Upper lobe of right lung (tissue), 1 donor: Measurements from ENCODE around the gene SLC6A16. TPM values are rescaled to one million over a fixed set of nuclear protein-coding genes. Genes with fewer than 3 reads are reported as not detected.

Experiments used
- ATAC-seq: fragments of 200-7000 bp; cut with Tn5 transposase; one replicate; pipeline ENCODE4 v1.9.1; 2020; ENCODE audit warnings: mild to moderate bottlenecking, moderate library complexity
- DNase-seq: peaks from one replicate; pipeline ENCODE4 v3.0.0-alpha.2; 2020
- H3K27ac ChIP-seq: fragments of 200-600 bp; one replicate; pipeline ENCODE4 v1.8.0; 2022
- H3K27me3 ChIP-seq: fragments of 200-600 bp; one replicate; pipeline ENCODE4 v1.8.0; 2022; ENCODE audit warnings: mild to moderate bottlenecking
- H3K36me3 ChIP-seq: fragments of 200-600 bp; one replicate; pipeline ENCODE4 v1.8.0; 2022
- H3K4me1 ChIP-seq: fragments of 200-600 bp; one replicate; pipeline ENCODE4 v1.8.0; 2022
- H3K4me3 ChIP-seq: fragments of 200-600 bp; one replicate; pipeline ENCODE4 v1.8.0; 2022; ENCODE audit warnings: mild to moderate bottlenecking
- H3K9me3 ChIP-seq: fragments of 200-600 bp; one replicate; pipeline ENCODE4 v1.8.0; 2022
- intact Hi-C: fragments of 100-400 bp; cut with DNase I; formaldehyde crosslinking; loops from one replicate; pipeline ENCODE4 v1.11.0; 2022
- total RNA-seq: library from RNA; stranded (reverse); fragmentation: NEBNext Ultra II Directional; extraction: Animal tissue kit (Norgen Biotek cat#: 25700); gene quantifications from one replicate; pipeline ENCODE4 v1.2.1, GENCODE V29; 2021
- TF ChIP-seq, protein P1 (sequence below): fragments of 200-600 bp; IDR thresholded peaks from one replicate; pipeline ENCODE4 v1.8.0; 2022; ENCODE audit warnings: antibody characterized with exemption
- donor health status: DM: no; HTN: yes; CAD: no; lungs with severe emphysema.

The SLC6A16 gene
- total RNA-seq, 1 donor from 2014 or later, result 4.5 TPM

DNA sequence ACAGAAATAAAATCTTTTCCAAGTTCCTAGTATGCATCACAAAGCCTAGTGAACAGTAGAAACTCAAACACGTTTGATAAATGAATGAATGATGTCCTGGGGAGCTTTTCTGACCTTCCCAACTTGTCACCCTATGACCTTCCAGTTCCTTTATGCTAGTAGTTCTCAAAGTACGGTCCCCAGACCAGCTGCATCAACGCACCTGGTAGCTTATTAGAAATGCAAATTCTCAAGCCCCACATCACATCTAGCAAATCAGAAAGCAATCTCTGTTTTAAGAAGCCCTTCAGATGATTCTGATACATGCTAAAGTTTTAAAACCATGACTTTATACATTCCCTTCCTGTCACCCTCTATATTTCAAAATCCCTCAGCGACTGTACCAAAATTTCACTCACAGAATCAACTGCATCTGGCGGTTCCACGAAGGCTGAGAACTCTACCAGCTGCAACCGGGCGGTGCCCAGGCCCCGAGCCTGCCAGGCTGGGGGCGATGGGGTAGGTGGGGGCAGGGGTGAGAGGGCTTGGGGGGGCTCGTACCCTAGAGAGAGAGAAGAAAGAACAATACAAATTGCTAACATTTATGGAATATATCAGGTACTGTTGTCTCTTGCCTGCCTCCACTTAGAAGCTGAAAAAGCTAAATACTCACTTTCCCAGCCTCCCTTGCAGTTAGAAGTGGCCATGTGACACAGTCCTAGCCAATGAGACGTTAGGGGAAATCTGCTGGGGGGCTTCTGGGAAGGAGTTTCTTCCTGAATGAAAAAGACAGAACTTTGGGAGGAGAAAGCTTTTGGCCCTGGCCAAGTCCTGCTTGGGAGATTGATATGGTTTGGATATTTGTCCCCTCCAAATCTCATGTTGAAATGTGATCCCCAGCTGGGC lies 23.6 kb upstream of the SLC6A16 start:
- ATAC-seq (no peak), DNase-seq (no peak)
- Histone ChIP-seq H3K4me1 (no peaks in the 10 kb centered on the region), H3K9me3 (no peaks in the 10 kb centered on the region), H3K4me3 (no peak overlapping the region), H3K36me3 (peaks cover 62% of the 10 kb centered on the region), H3K27ac (no peak overlapping the region), H3K27me3 (no peaks in the 10 kb centered on the region)
- intact Hi-C loops, result no loop called here
- TF ChIP-seq, protein P1, sequence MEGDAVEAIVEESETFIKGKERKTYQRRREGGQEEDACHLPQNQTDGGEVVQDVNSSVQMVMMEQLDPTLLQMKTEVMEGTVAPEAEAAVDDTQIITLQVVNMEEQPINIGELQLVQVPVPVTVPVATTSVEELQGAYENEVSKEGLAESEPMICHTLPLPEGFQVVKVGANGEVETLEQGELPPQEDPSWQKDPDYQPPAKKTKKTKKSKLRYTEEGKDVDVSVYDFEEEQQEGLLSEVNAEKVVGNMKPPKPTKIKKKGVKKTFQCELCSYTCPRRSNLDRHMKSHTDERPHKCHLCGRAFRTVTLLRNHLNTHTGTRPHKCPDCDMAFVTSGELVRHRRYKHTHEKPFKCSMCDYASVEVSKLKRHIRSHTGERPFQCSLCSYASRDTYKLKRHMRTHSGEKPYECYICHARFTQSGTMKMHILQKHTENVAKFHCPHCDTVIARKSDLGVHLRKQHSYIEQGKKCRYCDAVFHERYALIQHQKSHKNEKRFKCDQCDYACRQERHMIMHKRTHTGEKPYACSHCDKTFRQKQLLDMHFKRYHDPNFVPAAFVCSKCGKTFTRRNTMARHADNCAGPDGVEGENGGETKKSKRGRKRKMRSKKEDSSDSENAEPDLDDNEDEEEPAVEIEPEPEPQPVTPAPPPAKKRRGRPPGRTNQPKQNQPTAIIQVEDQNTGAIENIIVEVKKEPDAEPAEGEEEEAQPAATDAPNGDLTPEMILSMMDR, result no peak

DNA sequence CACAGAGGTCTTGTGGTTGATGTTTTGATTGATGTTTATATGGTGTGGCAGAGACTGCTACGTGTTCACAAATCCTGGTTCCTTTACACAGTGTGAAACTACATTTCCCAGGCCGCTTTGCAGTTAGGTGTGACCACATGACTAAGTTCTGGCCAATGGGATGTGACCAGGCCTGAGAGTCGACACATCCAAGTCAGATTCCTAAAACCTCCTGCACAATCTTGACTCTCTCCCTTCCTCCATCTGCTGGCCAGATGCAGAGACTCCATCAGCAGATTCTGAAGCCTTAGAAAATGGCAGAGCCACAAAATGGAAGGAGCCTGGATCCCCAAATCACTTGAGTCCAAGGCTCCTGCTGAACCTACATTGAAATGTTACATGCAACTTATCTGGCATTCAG lies 22.8 kb upstream of the SLC6A16 start:
- no peak overlapping the region for H3K27ac ChIP-seq
- no peaks in the 10 kb centered on the region for H3K9me3 ChIP-seq
- ATAC-seq, result peak; percentile 70
- no peak for DNase-seq
- TF ChIP-seq, protein P1, result no peak
- no peak overlapping the region for H3K4me3 ChIP-seq
- H3K27me3 ChIP-seq, result no peaks in the 10 kb centered on the region
- H3K4me1 ChIP-seq, result no peaks in the 10 kb centered on the region
- intact Hi-C loops, result no loop called here
- peaks cover 69% of the 10 kb centered on the region for H3K36me3 ChIP-seq

DNA sequence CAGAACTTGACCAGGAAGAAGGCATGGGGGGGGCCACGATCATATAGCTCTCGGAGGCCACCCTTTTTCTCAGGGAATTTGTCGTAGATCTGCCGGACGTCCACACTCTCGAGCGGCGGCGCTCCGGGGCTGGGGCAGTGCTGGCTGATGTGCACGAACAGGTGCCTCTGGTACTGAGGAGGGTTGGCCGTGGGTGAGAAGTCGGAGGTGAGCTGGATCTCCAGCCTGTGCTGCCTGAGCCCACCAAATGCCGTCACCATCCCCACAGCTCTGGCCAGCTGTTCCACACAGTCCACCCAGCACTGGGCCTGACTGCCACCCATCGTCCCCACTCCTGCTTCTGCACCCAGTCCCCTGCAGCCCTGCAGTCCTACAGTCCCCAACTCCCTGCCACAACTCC lies 22.2 kb upstream of the SLC6A16 start:
- Histone ChIP-seq H3K4me3 (no peak overlapping the region), H3K9me3 (no peaks in the 10 kb centered on the region), H3K27me3 (no peaks in the 10 kb centered on the region), H3K27ac (no peak overlapping the region), H3K36me3 (peaks cover 74% of the 10 kb centered on the region), H3K4me1 (no peaks in the 10 kb centered on the region)
- DNase-seq (no peak), ATAC-seq (peak; percentile 5)
- intact Hi-C loops, result no loop called here
- TF ChIP-seq, protein P1, result no peak

DNA sequence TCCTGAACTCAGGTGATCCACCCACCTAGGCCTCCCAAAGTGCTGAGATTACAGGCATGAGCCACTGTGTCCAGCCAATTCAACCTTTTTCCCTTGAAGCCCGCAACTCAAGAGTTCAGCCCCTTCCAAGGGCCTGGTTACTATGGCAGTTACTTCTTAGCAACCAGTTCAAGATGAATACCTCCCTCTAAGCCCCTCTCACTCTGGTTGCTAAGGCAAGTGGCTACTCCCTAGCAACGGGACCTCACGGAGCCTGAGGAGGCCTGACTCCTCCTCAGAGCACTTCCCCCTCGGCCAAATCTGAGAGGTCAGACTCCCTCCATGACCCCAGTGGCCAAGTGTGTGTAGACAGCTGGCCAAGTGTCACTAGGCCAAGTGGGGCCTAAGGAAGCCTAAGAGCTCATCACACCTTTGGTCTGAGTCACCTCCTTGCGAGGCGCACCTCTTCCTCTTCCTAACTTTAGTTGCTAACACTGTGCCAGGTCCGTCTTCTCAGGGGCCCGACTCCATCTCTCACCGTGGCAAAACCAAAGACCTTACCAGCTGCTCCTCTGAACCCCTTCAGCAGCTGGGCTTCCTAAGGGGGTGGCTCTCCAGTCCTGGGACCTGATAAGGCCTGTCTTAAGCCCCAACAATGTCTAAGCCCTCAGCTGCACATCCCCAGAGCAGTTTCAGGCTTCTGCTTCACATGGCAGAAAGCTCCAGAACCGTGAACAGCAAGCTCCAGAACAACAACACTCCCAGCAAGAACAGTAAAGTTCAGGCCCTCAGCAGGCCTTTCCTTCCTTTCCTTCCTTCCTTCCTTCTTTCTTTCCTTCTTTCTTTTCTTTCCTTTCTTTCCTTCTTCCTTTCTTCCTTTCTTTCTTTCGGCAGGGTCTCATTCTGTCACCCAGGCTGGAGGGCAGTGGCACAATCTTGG lies 19.8 kb upstream of the SLC6A16 start:
- ATAC-seq (no peak), DNase-seq (no peak)
- Histone ChIP-seq H3K4me1 (no peaks in the 10 kb centered on the region), H3K9me3 (no peaks in the 10 kb centered on the region), H3K36me3 (peaks cover 76% of the 10 kb centered on the region), H3K4me3 (no peak overlapping the region), H3K27ac (no peak overlapping the region), H3K27me3 (no peaks in the 10 kb centered on the region)
- TF ChIP-seq, protein P1, result no peak
- intact Hi-C loops, result no loop called here

DNA sequence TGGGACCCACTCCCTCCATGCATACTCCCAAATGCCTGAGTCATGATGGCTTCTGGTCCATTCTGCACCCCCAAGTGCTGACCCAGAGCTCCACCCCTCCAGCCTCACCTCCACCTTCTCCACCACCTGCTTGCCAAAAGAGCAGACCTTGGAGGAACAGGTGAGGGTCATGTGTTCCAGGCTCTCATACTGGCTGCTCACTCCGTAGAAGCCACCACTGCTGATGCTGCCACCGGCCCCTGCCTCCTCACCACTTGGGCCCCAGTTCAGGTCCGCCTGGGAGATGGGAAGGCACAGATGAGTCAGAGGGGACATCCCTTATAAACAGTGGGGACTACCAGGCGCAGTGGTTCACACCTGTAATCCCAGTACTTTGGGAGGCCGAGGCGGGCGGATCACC lies 18.1 kb upstream of the SLC6A16 start:
- Histone ChIP-seq H3K27me3 (no peaks in the 10 kb centered on the region), H3K27ac (no peak overlapping the region), H3K4me1 (no peaks in the 10 kb centered on the region), H3K9me3 (no peaks in the 10 kb centered on the region), H3K4me3 (no peak overlapping the region), H3K36me3 (peaks cover 59% of the 10 kb centered on the region)
- intact Hi-C loops, result no loop called here
- TF ChIP-seq, protein P1, result no peak
- ATAC-seq (no peak), DNase-seq (peak; percentile 46)
